ENCODE data around the gene THOC3.
"Not testable (repeated sequence)": the region's sequence is repeated elsewhere in the genome, so short reads cannot be mapped to it uniquely, and the experiment has no call there.

DNA sequence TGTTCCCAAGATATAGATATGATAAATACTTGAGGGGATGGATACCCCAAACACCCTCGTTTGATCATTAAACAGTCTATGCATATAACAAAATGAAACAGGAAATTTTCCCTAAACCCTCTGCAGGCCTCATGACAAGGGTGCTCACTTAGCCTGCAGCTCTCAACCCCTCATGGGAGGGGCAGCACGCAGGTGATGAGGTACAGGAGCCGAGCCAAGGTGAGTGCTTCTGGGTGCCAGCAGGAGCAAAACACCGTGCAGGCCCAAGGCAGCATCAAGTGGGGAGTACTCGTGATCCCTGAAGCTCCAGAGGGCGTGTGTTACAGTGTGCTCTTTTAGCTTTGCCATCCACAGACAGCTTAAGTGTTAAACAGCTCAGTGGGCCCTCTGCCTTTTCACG lies 24.9 kb downstream of the THOC3 start:
- TF ChIP-seq, protein P1, sequence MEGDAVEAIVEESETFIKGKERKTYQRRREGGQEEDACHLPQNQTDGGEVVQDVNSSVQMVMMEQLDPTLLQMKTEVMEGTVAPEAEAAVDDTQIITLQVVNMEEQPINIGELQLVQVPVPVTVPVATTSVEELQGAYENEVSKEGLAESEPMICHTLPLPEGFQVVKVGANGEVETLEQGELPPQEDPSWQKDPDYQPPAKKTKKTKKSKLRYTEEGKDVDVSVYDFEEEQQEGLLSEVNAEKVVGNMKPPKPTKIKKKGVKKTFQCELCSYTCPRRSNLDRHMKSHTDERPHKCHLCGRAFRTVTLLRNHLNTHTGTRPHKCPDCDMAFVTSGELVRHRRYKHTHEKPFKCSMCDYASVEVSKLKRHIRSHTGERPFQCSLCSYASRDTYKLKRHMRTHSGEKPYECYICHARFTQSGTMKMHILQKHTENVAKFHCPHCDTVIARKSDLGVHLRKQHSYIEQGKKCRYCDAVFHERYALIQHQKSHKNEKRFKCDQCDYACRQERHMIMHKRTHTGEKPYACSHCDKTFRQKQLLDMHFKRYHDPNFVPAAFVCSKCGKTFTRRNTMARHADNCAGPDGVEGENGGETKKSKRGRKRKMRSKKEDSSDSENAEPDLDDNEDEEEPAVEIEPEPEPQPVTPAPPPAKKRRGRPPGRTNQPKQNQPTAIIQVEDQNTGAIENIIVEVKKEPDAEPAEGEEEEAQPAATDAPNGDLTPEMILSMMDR (IDR thresholded peaks at IDR 0.05; ENCODE audit: insufficient read depth, low read length, poor library complexity, severe bottlenecking) = not testable (repeated sequence)
- TF ChIP-seq EZH2phosphoT487 (conservative IDR thresholded peaks at IDR 0.05; ENCODE audit: low read length) = not testable (repeated sequence)
